ENCODE measurements around the gene UNCX. TPM values are rescaled to one million over a fixed set of nuclear protein-coding genes. Genes with fewer than 3 reads are reported as not detected.
"Not testable (repeated sequence)": the region's sequence is repeated elsewhere in the genome, so short reads cannot be mapped to it uniquely, and the experiment has no call there.

The UNCX gene
- total RNA-seq, 1 donor from 2014 or later = not detected

DNA sequence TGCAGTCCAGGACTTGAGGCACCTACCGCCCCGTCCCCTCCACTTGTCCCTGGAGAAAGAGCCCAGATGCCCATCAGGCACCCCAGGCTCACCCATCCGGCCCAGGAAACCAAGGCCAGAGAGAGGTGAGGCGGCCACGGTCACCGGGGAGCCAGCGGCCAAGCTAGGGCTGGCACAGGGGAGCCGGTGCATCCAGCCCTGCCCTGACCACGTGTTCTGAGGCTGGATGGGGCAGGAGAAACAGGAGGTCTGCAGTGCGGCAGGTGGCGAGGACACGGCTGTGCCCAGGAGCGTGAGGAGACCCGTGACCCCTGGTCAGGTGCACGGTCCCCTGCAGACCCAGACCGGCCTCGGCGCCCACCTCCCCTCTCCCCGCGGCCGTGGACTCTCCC is 27.6 kb downstream of the UNCX start:
- H3K9me3 ChIP-seq (replicated peaks) = no peaks in the 10 kb centered on the region
- intact Hi-C loops (cut with micrococcal nuclease) = no loop called here
- no peak overlapping the region for H3K27ac ChIP-seq (replicated peaks)
- no peaks in the 10 kb centered on the region for H3K36me3 ChIP-seq
- TF ChIP-seq, protein P1, sequence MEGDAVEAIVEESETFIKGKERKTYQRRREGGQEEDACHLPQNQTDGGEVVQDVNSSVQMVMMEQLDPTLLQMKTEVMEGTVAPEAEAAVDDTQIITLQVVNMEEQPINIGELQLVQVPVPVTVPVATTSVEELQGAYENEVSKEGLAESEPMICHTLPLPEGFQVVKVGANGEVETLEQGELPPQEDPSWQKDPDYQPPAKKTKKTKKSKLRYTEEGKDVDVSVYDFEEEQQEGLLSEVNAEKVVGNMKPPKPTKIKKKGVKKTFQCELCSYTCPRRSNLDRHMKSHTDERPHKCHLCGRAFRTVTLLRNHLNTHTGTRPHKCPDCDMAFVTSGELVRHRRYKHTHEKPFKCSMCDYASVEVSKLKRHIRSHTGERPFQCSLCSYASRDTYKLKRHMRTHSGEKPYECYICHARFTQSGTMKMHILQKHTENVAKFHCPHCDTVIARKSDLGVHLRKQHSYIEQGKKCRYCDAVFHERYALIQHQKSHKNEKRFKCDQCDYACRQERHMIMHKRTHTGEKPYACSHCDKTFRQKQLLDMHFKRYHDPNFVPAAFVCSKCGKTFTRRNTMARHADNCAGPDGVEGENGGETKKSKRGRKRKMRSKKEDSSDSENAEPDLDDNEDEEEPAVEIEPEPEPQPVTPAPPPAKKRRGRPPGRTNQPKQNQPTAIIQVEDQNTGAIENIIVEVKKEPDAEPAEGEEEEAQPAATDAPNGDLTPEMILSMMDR (IDR thresholded peaks at IDR 0.05; ENCODE audit: borderline replicate concordance) = no peak
- DNase-seq = no peak
- H3K4me3 ChIP-seq = no peak overlapping the region
- H3K4me1 ChIP-seq = no peaks in the 10 kb centered on the region
- H3K27me3 ChIP-seq (ENCODE audit: low read depth) = peaks cover 95% of the 10 kb centered on the region

DNA sequence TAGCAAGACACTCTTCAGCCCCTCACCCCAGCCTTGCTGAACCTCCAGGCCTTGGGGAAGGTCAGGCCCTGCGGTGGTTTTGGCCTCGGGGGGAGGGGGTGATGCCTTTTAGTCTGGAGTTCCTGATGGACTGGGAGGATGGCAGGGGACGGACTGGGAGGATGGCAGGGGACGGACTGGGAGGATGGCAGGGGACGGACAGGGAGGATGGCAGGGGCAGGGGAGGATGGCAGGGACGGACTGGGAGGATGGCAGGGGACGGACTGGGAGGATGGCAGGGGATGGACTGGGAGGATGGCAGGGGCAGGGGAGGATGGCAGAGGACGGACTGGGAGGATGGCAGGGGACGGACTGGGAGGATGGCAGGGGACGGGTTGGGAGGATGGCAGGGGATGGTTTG is 28.4 kb downstream of the UNCX start:
- peaks cover 92% of the 10 kb centered on the region for H3K27me3 ChIP-seq (ENCODE audit: low read depth)
- H3K27ac ChIP-seq (replicated peaks); DNase-seq; H3K36me3 ChIP-seq; intact Hi-C loops (cut with micrococcal nuclease); H3K4me3 ChIP-seq; H3K4me1 ChIP-seq; H3K9me3 ChIP-seq (replicated peaks): not testable (repeated sequence)

DNA sequence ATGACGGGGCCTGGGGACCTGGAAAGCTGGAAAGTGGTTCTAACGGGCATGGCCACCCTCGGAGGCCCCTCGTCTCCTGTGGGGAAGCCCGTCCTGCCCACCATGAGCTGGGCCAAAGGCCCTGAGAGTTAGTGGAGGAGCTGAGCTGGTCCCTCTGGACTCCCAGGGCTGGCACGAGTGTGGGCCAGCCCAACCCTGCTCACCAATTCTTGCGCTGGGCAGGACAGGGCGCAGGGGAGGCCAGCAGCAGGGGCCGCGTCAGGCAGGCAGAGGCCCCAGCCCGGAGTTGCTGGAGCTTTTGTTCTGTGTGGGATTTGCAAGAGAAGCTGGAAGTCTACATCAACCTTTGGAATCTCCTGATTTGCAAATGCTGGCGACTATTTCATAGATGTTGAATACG is 29.8 kb downstream of the UNCX start:
- H3K4me1 ChIP-seq = no peaks in the 10 kb centered on the region
- no peaks in the 10 kb centered on the region for H3K36me3 ChIP-seq
- intact Hi-C loops (cut with micrococcal nuclease) = no loop called here
- H3K27ac ChIP-seq (replicated peaks) = no peak overlapping the region
- no peak overlapping the region for H3K4me3 ChIP-seq
- no peaks in the 10 kb centered on the region for H3K9me3 ChIP-seq (replicated peaks)
- no peak for DNase-seq
- TF ChIP-seq, protein P1 (IDR thresholded peaks at IDR 0.05; ENCODE audit: borderline replicate concordance) = no peak
- H3K27me3 ChIP-seq (ENCODE audit: low read depth) = peaks cover 92% of the 10 kb centered on the region

DNA sequence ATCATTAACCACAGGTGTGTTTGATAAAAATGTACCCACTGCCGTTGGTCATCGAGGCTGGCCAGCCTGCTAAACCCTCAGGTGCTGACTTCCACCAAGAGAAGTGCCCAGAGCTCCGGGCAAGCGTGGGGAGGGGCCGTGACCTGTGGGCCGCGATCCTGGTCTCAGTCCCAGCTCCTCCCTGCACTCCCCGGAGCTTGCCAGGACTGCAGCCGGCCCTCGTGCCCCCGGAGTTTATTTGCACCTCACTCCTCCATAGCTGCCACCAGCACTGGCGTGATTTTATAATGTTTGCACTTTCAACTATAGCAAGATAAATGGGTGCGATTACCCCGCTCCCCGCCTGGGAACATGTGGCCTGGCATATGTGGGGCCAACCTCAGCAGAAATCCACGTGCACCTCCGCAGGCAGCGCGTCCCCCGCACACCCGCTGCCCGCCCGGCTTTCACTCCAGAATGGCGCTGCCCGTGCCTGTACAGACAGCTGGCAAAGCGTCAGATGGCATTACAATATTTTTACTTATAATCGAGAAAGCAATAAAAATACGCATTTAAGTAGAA is 30.8 kb downstream of the UNCX start:
- DNase-seq = no peak
- Histone ChIP-seq H3K36me3 (no peaks in the 10 kb centered on the region), H3K27ac (replicated peaks) (no peak overlapping the region), H3K9me3 (replicated peaks) (no peaks in the 10 kb centered on the region), H3K4me3 (no peak overlapping the region), H3K4me1 (no peaks in the 10 kb centered on the region), H3K27me3 (ENCODE audit: low read depth) (peaks cover 92% of the 10 kb centered on the region)
- intact Hi-C loops (cut with micrococcal nuclease) = no loop called here
- TF ChIP-seq, protein P1 (IDR thresholded peaks at IDR 0.05; ENCODE audit: borderline replicate concordance) = no peak

DNA sequence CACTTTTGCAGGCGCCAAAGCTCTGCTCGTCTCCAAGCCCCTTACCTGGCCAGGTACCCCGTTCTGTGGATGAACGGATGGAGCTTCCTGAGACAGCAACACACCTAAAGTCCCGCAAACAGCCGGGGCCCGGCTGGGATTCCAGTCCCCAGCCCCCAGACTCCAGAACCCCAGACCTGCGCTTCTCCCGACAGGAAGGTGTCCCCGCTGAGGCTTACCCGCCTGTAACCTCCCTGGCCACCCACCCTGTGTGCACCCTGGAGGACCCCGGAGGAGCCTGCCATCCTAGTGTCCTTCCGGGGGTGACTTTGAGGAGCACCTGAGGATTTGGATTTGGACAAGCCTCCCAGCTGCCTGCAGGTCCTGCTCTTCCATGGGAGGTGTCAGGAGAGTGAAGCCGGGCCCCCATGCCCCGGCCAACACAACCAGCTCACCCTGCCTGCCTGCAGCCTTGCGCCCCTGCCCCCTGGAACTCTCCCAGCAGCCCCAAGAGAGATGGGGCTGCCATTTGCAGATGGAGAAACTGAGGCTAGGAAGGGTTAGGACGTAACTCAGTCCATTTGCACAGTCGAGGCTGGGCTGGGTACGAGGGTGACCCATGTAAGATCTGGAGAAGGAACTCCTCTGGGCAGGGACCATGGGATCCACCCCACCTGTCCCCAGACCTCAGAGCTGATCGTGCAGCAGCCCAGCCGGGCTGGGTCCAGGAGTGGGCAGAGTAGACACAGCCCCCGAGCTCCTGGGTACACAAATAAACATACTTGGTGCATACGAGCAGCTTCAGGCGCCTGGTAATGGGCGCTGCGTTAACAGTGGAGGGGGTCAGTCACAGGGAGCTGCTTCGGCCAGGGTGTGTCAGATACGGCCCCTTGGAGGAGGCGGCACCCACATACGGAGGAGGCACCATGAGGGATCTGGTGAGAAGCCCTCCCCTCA is 31.9 kb downstream of the UNCX start:
- no peak for DNase-seq
- H3K36me3 ChIP-seq = no peaks in the 10 kb centered on the region
- no peak overlapping the region for H3K4me3 ChIP-seq
- TF ChIP-seq, protein P1 (IDR thresholded peaks at IDR 0.05; ENCODE audit: borderline replicate concordance) = no peak
- H3K27me3 ChIP-seq (ENCODE audit: low read depth) = peaks cover 92% of the 10 kb centered on the region
- intact Hi-C loops (cut with micrococcal nuclease) = no loop called here
- H3K4me1 ChIP-seq = no peaks in the 10 kb centered on the region
- no peak overlapping the region for H3K27ac ChIP-seq (replicated peaks)
- no peaks in the 10 kb centered on the region for H3K9me3 ChIP-seq (replicated peaks)

Data from left ventricle myocardium inferior (tissue), 1 donor.